Measurements from ENCODE around the gene SH3TC2.

The SH3TC2 gene

GRCh38 chr5:148966348-148966747, 96.5 kb downstream of the SH3TC2 start:
- Mint-ChIP-seq H3K4me1 (ENCODE audit: low read depth in 2 of 2) (peaks cover 4 to 6% of the 10 kb centered on the region in 2 donors), H3K36me3 (ENCODE audit: insufficient read depth) (no peaks in the 10 kb centered on the region), H3K4me3 (no peak overlapping the region), H3K27ac (no peak overlapping the region), H3K9me3 (no peaks in the 10 kb centered on the region), H3K27me3 (no peaks in the 10 kb centered on the region)
- ATAC-seq (replicated peaks) = no peak
- no peak for DNase-seq

- Mint-ChIP-seq H3K27ac (no peak overlapping the region), H3K36me3 (ENCODE audit: insufficient read depth) (no peaks in the 10 kb centered on the region), H3K4me3 (no peak overlapping the region), H3K4me1 (ENCODE audit: low read depth in 2 of 2) (peaks cover 4 to 6% of the 10 kb centered on the region in 2 donors), H3K27me3 (no peaks in the 10 kb centered on the region), H3K9me3 (no peaks in the 10 kb centered on the region)
- ATAC-seq (replicated peaks) (no peak), DNase-seq (no peak)
Observed at GRCh38 chr5:148965511-148966265, 97.2 kb downstream of the SH3TC2 start.

- H3K9me3 Mint-ChIP-seq = no peaks in the 10 kb centered on the region
- no peaks in the 10 kb centered on the region for H3K36me3 Mint-ChIP-seq (ENCODE audit: insufficient read depth)
- peak; percentile 42 for ATAC-seq (replicated peaks)
- no peak for DNase-seq
- H3K27ac Mint-ChIP-seq = peak overlapping the region in 1 of 2 donors; percentile 41
- H3K27me3 Mint-ChIP-seq = no peaks in the 10 kb centered on the region
- peaks cover 4 to 6% of the 10 kb centered on the region in 2 donors for H3K4me1 Mint-ChIP-seq (ENCODE audit: low read depth in 2 of 2)
- H3K4me3 Mint-ChIP-seq = no peak overlapping the region
Observed at GRCh38 chr5:148963664-148964063, 99.2 kb downstream of the SH3TC2 start.

- H3K4me3 Mint-ChIP-seq = no peak overlapping the region
- peaks cover 6 to 7% of the 10 kb centered on the region in 2 donors for H3K4me1 Mint-ChIP-seq (ENCODE audit: low read depth in 2 of 2)
- no peak for DNase-seq
- H3K27me3 Mint-ChIP-seq = no peaks in the 10 kb centered on the region
- no peaks in the 10 kb centered on the region for H3K36me3 Mint-ChIP-seq (ENCODE audit: insufficient read depth)
- no peak overlapping the region for H3K27ac Mint-ChIP-seq
- no peak for ATAC-seq (replicated peaks)
- H3K9me3 Mint-ChIP-seq = no peaks in the 10 kb centered on the region
Observed at GRCh38 chr5:148962761-148963324, 100.0 kb downstream of the SH3TC2 start.

- Mint-ChIP-seq H3K9me3 (no peaks in the 10 kb centered on the region), H3K36me3 (ENCODE audit: insufficient read depth) (no peaks in the 10 kb centered on the region), H3K4me1 (ENCODE audit: low read depth in 2 of 2) (peaks cover 10% of the 10 kb centered on the region in 2 donors), H3K4me3 (no peak overlapping the region), H3K27me3 (no peaks in the 10 kb centered on the region), H3K27ac (no peak overlapping the region)
- DNase-seq = no peak
- no peak for ATAC-seq (replicated peaks)
Observed at GRCh38 chr5:148962200-148962550, 100.7 kb downstream of the SH3TC2 start.

- peaks cover 10% of the 10 kb centered on the region in 2 donors for H3K4me1 Mint-ChIP-seq (ENCODE audit: low read depth in 2 of 2)
- ATAC-seq (replicated peaks) = no peak
- H3K4me3 Mint-ChIP-seq = no peak overlapping the region
- no peaks in the 10 kb centered on the region for H3K27me3 Mint-ChIP-seq
- no peaks in the 10 kb centered on the region for H3K36me3 Mint-ChIP-seq (ENCODE audit: insufficient read depth)
- H3K27ac Mint-ChIP-seq = no peak overlapping the region
- DNase-seq = no peak
- no peaks in the 10 kb centered on the region for H3K9me3 Mint-ChIP-seq
Observed at GRCh38 chr5:148961261-148962199, 101.3 kb downstream of the SH3TC2 start.

GRCh38 chr5:148960070-148960769, 102.6 kb downstream of the SH3TC2 start:
- no peak for DNase-seq
- no peak for ATAC-seq (replicated peaks)
- Mint-ChIP-seq H3K9me3 (no peaks in the 10 kb centered on the region), H3K27me3 (no peaks in the 10 kb centered on the region), H3K4me3 (no peak overlapping the region), H3K36me3 (ENCODE audit: insufficient read depth) (no peaks in the 10 kb centered on the region), H3K4me1 (ENCODE audit: low read depth in 2 of 2) (peaks cover 10% of the 10 kb centered on the region in 2 donors), H3K27ac (no peak overlapping the region)

GRCh38 chr5:148957591-148958202, 105.2 kb downstream of the SH3TC2 start:
- Mint-ChIP-seq H3K27me3 (no peaks in the 10 kb centered on the region), H3K27ac (peak overlapping the region in 1 of 2 donors; percentile 13), H3K9me3 (no peaks in the 10 kb centered on the region), H3K4me1 (ENCODE audit: low read depth in 2 of 2) (peaks cover 4 to 8% of the 10 kb centered on the region in 2 donors), H3K36me3 (ENCODE audit: insufficient read depth) (no peaks in the 10 kb centered on the region), H3K4me3 (no peak overlapping the region)
- peak; percentile 56 to 63 (median 61) for DNase-seq
- ATAC-seq (replicated peaks) = peak; percentile 78

- ATAC-seq (replicated peaks) (no peak), DNase-seq (no peak)
- H3K27me3 Mint-ChIP-seq = no peaks in the 10 kb centered on the region
- H3K9me3 Mint-ChIP-seq = no peaks in the 10 kb centered on the region
- H3K4me1 Mint-ChIP-seq (ENCODE audit: low read depth in 2 of 2) = peaks cover 4 to 8% of the 10 kb centered on the region in 2 donors
- H3K4me3 Mint-ChIP-seq = no peak overlapping the region
- H3K27ac Mint-ChIP-seq = peak overlapping the region in 1 of 2 donors; percentile 13
- no peaks in the 10 kb centered on the region for H3K36me3 Mint-ChIP-seq (ENCODE audit: insufficient read depth)
Observed at GRCh38 chr5:148956477-148957385, 106.1 kb downstream of the SH3TC2 start.

Data from effector memory CD8-positive, alpha-beta T cell (primary cell).